G401 (cell line): ENCODE measurements around the gene OR6C4. TPM values are rescaled to one million over a fixed set of nuclear protein-coding genes. Genes with fewer than 3 reads are reported as not detected.
"Not testable (repeated sequence)": the region's sequence is repeated elsewhere in the genome, so short reads cannot be mapped to it uniquely, and the experiment has no call there.

Experiments used
- DNase-seq: peaks from one replicate; pipeline ENCODE4 v3.0.0-alpha.2; 2015; ENCODE audit warnings: low spot score
- in situ Hi-C: cut with HindIII; loops from 2 replicates; pipeline ENCODE4 v1.10.0; 2016; ENCODE audit warnings: low sequenced_read_pairs, mixed read lengths
- total RNA-seq: library from RNA; depleted of rRNA; stranded (reverse); fragments of >200 nt; shearing (Covaris generic); gene quantifications from 2 replicates; pipeline ENCODE4 v1.2.3, GENCODE V29; 2014; rRNA removed

The OR6C4 gene
- not detected in 2 replicates for total RNA-seq

- no peak for DNase-seq
- in situ Hi-C loops: no loop called here
Observed at GRCh38 chr12:55549302-55549701, at the start of gene OR6C4. OR6C4 (plus strand) TSS chr12:55549602; CDS start chr12:55551227, 1,625 bp downstream.

GRCh38 chr12:55499810-55500252, 49.6 kb upstream of the OR6C4 start:
- in situ Hi-C loops: no loop called here
- no peak for DNase-seq

GRCh38 chr12:55501601-55502000, 47.8 kb upstream of the OR6C4 start:
- DNase-seq: no peak
- in situ Hi-C loops: no loop called here

GRCh38 chr12:55515696-55516095, 33.7 kb upstream of the OR6C4 start:
- in situ Hi-C loops: no loop called here

GRCh38 chr12:55516391-55516790, 33.0 kb upstream of the OR6C4 start:
- DNase-seq: no peak
- in situ Hi-C loops: no loop called here

More at GRCh38 chr12:55515696-55516095, 33.7 kb upstream of the OR6C4 start:
- no peak for DNase-seq

GRCh38 chr12:55548235-55548634, 1.2 kb upstream of the OR6C4 start:
- in situ Hi-C loops, DNase-seq: not testable (repeated sequence)

- no peak for DNase-seq
- in situ Hi-C loops: no loop called here
Observed at GRCh38 chr12:55548756-55549155, 646 bp upstream of the OR6C4 start.

- DNase-seq: no peak
- in situ Hi-C loops: no loop called here
Observed at GRCh38 chr12:55554296-55554695, 4.9 kb downstream of the OR6C4 start.

- in situ Hi-C loops, DNase-seq: not testable (repeated sequence)
Observed at GRCh38 chr12:55570060-55570459, 20.7 kb downstream of the OR6C4 start.

GRCh38 chr12:55570689-55571088, 21.3 kb downstream of the OR6C4 start:
- in situ Hi-C loops, DNase-seq: not testable (repeated sequence)

- no peak for DNase-seq
- in situ Hi-C loops: no loop called here
Observed at GRCh38 chr12:55572168-55572567, 22.8 kb downstream of the OR6C4 start, which contains the start of gene OR2AP1. OR2AP1 (plus strand) TSS chr12:55572468; CDS start chr12:55574415, 1,947 bp downstream.

- in situ Hi-C loops: no loop called here
- DNase-seq: no peak
Observed at GRCh38 chr12:55582066-55582465, 32.7 kb downstream of the OR6C4 start.

GRCh38 chr12:55585817-55586216, 36.4 kb downstream of the OR6C4 start:
- in situ Hi-C loops: no loop called here
- no peak for DNase-seq

GRCh38 chr12:55590152-55590551, 40.8 kb downstream of the OR6C4 start:
- DNase-seq, in situ Hi-C loops: not testable (repeated sequence)

Other genes starting within 250 kb of the OR6C4 start
- not detected in 2 replicates for gene OR6C1, start 235.3 kb upstream of the OR6C4 start, total RNA-seq
- gene OR6C3, start 218.9 kb upstream of the OR6C4 start, total RNA-seq: not detected in 2 replicates
- not detected in 2 replicates for gene OR6C75, start 186.6 kb upstream of the OR6C4 start, total RNA-seq
- gene OR6C65, start 149.1 kb upstream of the OR6C4 start, total RNA-seq: not detected in 2 replicates
- gene OR6C76, start 123.3 kb upstream of the OR6C4 start, total RNA-seq: not detected in 2 replicates
- not detected in 2 replicates for gene OR6C2, start 105.5 kb upstream of the OR6C4 start, total RNA-seq
- not detected in 2 replicates for gene OR6C70, start 79.5 kb upstream of the OR6C4 start, total RNA-seq
- not detected in 2 replicates for gene OR6C68, start 57.2 kb upstream of the OR6C4 start, total RNA-seq
- not detected in 2 replicates for gene OR2AP1, start 22.9 kb downstream of the OR6C4 start, total RNA-seq
- gene OR10P1, start 87.3 kb downstream of the OR6C4 start, total RNA-seq: not detected in 2 replicates
- gene ITGA7, start 158.3 kb downstream of the OR6C4 start, total RNA-seq: 0.58 and 3.0 TPM in 2 replicates
- 60.2 and 73.7 TPM in 2 replicates for gene BLOC1S1, start 166.4 kb downstream of the OR6C4 start, total RNA-seq
- gene RDH5, start 170.8 kb downstream of the OR6C4 start, total RNA-seq: 2.5 and 4.3 TPM in 2 replicates
- gene CD63, start 179.4 kb downstream of the OR6C4 start, total RNA-seq: 897 and 1,131 TPM in 2 replicates
- gene GDF11, start 193.5 kb downstream of the OR6C4 start, total RNA-seq: 16.2 and 29.2 TPM in 2 replicates